K562 (cell line): ENCODE measurements around the gene VTI1B. TPM values are rescaled to one million over a fixed set of nuclear protein-coding genes. Genes with fewer than 3 reads are reported as not detected.

Experiments
- CHD7 ChIP-seq: fragments of 200-600 bp; sonication (generic); IDR thresholded peaks from one replicate; pipeline ENCODE4 v1.6.1; 2012; ENCODE audit warnings: mild to moderate bottlenecking, low read depth, low read length, inconsistent platforms
- ESRRA ChIP-seq: fragments of 450-650 bp; IDR thresholded peaks from 2 replicates; pipeline ENCODE4 v1.6.1; 2014; ENCODE audit warnings: low read depth, mild to moderate bottlenecking, moderate library complexity, borderline replicate concordance
- MECOM ChIP-seq: fragments of 250-450 bp; sonication (Bioruptor Pico); IDR thresholded peaks from 2 replicates; pipeline ENCODE4 v1.8.0; 2022; ENCODE audit warnings: inconsistent platforms
- MYNN ChIP-seq, 2 experiments: sonication (generic); formaldehyde crosslinking in 1 of 2; IDR thresholded peaks; 2 replicates each; pipeline versions ENCODE4 v1.5.0 to v1.6.1; 2016 to 2020; ENCODE audit warnings: antibody characterized with exemption in 1 of 2, missing genetic modification reagents in 1 of 2
- PCBP1 ChIP-seq: fragments of 200-400 bp; formaldehyde crosslinking; IDR thresholded peaks from 2 replicates; pipeline ENCODE4 v1.6.1; 2018; ENCODE audit warnings: mild to moderate bottlenecking, low read depth, low read length; ENCODE audit not compliant: poor library complexity, severe bottlenecking
- SFPQ ChIP-seq: fragments of 200-400 bp; formaldehyde crosslinking; IDR thresholded peaks from 2 replicates; pipeline ENCODE4 v1.6.1; 2017; ENCODE audit warnings: mild to moderate bottlenecking, low read depth, low read length, moderate library complexity
- SMAD2 ChIP-seq: fragments of 150-350 bp; IDR thresholded peaks from 2 replicates; pipeline ENCODE4 v1.6.1; 2014; ENCODE audit warnings: low read depth, mild to moderate bottlenecking, low read length
- TSC22D4 ChIP-seq: fragments of 450-650 bp; IDR thresholded peaks from 2 replicates; pipeline ENCODE4 v1.6.1; 2016; ENCODE audit warnings: missing genetic modification characterization, missing biosample characterization, control low read depth
- ZNF165 ChIP-seq: fragments of 250-450 bp; sonication (Bioruptor Pico); IDR thresholded peaks from 2 replicates; pipeline ENCODE4 v1.4.0; 2020; ENCODE audit warnings: borderline replicate concordance
- ZNF41 ChIP-seq: fragments of 250-450 bp; sonication (Bioruptor Pico); conservative IDR thresholded peaks from 2 replicates; pipeline ENCODE4 v1.4.0; 2020; ENCODE audit warnings: mild to moderate bottlenecking
- ZNF79 ChIP-seq: fragments of 250-450 bp; sonication (Bioruptor Pico); IDR thresholded peaks from 2 replicates; pipeline ENCODE4 v1.4.0; 2020; ENCODE audit warnings: low read depth, mild to moderate bottlenecking, moderate library complexity
- ZSCAN29 ChIP-seq: fragments of 450-650 bp; IDR thresholded peaks from 2 replicates; pipeline ENCODE4 v1.6.1; 2017
- polyA plus RNA-seq, 8 experiments: library from polyadenylated mRNA; depleted of rRNA in 4 of 8; stranded (reverse) in 5 of 8; unstranded in 3 of 8; fragments of >200 nt; fragmentation: Nextera tagmentation in 2 of 8; fragmentation: Illumina TruSeq in 1 of 8; extraction: Ambion mirVana in 2 of 8; extraction: Trizol in 1 of 8; gene quantifications; 2 replicates each; pipeline versions ENCODE4 v1.2.1 to v1.2.3, GENCODE V29; 2011 to 2014; ENCODE audit warnings: inconsistent platforms in 1 of 8, missing spikeins in 1 of 8
- total RNA-seq, 7 experiments: library from RNA; depleted of rRNA in 6 of 7; stranded (reverse); fragments of >200 nt in 6 of 7; fragmentation: Illumina TruSeq in 2 of 7; extraction: Trizol in 2 of 7; gene quantifications; 2 replicates each; pipeline versions ENCODE4 v1.2.1 to v1.2.3, GENCODE V29; 2011 to 2021; ENCODE audit warnings: low replicate concordance in 1 of 7
- TF ChIP-seq, protein P1 (sequence below): fragments of 250-450 bp; sonication (Bioruptor Pico); IDR thresholded peaks from 2 replicates; pipeline ENCODE4 v1.5.0; 2021

VTI1B gene
- total and polyA plus RNA-seq, 9 of the 15 experiments (the other 6 are each of a cell fraction or from before 2014, with no cell fraction given) = 7.8 to 69.8 (median 50.1) TPM

- TF ChIP-seq SFPQ (no peak), CHD7 (no peak), MECOM (CRISPR knock-in tag) (no peak), TSC22D4 (tag) (no peak), ZNF165 (CRISPR knock-in tag) (no peak), MYNN (IDR thresholded peaks at IDR 0.05) (peak; percentile 37; the same call in 1 of the 2 replicates), MYNN (CRISPR knock-in tag; IDR thresholded peaks at IDR 0.05) (no peak), ESRRA (peak; percentile 64; the same call in 1 of the 2 replicates), SMAD2 (no peak), PCBP1 (no peak), ZSCAN29 (no peak), ZNF79 (CRISPR knock-in tag) (0 out of 2 replicates have a peak, but pooled peaks have one; percentile 30), ZNF41 (CRISPR knock-in tag) (0 out of 2 replicates have a peak, but pooled peaks have one; percentile 61)
- TF ChIP-seq, protein P1, sequence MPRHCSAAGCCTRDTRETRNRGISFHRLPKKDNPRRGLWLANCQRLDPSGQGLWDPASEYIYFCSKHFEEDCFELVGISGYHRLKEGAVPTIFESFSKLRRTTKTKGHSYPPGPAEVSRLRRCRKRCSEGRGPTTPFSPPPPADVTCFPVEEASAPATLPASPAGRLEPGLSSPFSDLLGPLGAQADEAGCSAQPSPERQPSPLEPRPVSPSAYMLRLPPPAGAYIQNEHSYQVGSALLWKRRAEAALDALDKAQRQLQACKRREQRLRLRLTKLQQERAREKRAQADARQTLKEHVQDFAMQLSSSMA (CRISPR knock-in tag) = no peak
These were observed 38.0 kb downstream of the VTI1B start (continued) for GRCh38 chr14:67636361-67636919.
